Kidney capillary endothelial cell (primary cell): Measurements from ENCODE around the gene FBXW8.

Experiments used
- DNase-seq: peaks from one replicate; pipeline ENCODE4 v3.0.0-alpha.2; 2018; ENCODE audit warnings: low spot score

Gene FBXW8

DNA sequence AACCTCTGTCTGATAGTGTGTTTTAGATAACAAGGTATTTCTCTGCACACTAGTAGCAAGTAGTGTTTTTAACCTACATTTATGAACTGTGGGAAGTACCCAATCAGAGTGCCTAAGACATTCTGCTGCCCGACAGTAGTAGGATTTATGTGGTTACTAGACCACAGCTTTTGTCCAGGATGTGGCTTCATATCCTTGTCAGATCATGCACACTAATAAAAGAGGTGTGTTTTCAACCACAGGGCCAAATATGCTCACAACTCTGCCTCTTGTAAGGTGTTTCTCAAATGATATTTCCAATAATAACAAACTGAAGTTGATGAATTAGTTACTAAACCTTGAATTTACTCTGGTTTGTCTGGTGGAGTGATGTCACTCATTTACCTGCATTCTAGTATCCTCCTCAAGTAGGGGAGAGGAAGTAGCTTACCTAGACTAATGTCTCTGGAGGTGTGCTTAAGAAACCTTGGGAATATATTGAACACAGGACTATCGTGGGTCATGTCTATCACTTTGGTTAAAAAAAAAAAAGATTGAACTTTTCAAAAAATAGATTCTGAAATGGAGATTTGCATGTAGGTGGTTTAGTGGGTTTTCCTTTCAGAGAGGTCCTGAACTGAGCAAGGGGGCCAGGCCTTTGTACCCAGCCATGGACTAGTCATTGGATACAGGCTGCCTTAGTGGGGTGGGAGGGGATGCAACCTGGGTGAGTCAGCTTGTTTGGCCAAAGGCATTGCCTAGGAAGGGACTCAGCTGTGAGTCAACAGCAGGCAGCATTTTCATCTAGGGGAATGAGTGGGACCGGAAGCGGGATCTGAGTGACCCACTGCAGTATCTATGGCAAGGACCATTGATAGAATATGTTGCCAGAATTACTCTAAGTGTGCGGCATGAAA is 14.1 kb downstream of the FBXW8 start:
- peak; percentile 72 for DNase-seq

DNA sequence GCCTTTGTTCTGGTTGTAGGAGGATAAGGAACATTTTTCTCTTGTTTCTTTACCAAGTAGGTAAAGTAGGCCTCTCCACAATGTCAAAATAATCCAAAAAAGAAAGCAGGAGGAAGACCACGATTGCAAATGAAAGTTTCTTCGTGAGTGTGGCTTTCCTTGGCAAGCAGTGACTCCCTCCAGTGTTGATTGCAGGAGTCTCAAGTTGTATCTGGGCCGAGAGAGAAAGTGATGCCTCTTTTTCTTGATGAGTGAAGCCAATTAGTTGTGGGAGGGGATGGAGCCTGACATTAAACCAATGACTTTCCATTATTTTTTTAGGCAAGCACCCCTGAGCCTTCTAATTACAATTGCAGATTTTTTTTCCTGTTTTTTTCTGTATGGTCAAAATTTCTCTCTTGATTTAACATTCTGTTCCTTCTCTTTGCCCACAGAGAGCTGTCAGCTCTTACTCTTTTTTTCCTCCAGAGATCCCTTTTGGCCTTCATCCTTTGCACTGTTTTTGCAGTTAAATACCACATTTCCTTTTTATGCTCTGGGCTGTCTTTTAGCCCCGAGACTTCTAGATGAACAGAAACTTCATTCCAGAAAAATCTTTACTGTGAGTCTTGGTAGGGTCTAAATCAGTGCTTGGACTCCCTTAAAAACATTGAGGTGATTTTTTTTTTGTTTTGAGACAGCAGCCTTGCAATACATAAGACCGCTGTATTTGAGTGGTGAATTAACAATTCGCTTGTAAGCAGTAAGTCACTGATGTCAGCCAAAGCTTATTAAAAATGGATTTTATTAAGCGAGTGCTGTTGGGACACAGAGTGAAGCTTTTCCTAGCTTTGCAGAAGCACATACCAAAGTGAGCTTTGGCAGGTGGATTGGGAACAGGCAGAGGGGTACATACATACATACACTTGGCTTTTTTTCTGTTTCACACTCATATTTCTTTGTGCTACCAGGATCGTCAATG is 15.8 kb downstream of the FBXW8 start:
- DNase-seq = no peak

DNA sequence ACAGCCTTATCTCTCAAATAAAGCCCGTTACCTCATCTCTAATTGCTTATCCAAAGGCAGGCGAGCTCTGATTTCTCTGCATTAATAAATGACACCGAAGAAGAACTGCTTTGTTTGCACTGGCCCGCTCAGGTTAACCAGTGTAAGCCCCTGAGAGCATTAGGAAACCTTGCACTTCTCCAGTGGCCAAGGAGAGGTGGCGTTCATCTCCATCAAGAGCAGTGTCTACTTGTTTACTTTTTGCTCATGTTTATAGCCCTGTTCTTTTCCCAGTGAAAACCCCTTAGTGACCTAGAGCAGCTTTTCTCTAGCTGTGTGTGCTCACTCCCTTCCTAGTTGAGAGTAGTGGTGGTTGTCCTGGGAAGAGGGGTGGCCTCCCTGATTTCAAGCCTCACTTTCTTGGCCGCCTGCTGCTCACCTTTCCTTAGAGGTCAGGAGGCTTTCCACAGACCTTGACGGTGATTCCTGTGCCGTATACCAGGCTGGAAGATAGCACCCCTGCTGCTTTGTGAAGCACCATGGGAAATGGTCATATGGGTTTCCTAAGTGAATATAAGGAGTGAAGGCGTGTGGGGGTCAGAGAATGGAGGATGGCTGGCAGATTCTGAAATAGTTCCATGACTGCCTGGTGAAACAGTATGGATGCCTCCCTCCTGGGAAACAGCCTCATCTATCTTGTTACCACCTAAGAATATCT is 16.6 kb downstream of the FBXW8 start:
- DNase-seq = no peak

DNA sequence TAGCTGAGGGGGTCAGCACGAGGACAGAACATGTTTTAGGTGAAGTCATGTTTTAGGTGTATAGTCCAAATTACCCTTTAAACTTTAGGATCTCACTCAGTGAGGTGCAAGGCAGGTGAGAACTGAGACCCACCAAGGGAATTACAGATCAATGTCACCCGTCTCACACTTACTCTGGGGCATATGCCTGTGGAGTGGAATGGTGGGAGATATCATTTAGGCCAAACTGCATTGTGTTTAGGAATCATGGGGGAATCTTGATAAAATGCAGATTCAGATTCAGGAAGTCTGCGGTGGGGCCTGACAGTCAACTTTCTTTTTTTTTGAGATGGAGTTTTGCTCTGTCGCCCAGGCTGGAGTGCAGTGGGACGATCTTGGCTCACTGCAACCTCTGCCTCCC is 17.8 kb downstream of the FBXW8 start:
- no peak for DNase-seq

DNA sequence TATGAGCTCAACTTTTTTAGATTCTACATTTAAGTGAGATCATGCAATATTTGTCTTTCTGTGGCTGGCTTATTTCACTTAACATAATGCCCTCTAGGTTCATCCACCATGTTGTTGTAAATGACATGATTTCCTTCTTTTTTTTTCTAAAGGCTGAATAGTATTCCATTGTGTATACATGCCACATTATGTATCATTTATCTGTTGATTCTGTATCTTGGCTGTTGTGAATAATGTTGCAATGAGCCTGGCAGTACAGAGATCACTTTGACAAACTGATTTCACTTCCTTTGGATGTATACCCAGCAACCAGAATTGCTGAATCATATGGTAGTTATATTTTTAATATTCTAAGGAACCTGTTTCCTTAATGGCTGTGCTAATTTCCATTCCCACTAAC is 19.1 kb downstream of the FBXW8 start:
- no peak for DNase-seq

DNA sequence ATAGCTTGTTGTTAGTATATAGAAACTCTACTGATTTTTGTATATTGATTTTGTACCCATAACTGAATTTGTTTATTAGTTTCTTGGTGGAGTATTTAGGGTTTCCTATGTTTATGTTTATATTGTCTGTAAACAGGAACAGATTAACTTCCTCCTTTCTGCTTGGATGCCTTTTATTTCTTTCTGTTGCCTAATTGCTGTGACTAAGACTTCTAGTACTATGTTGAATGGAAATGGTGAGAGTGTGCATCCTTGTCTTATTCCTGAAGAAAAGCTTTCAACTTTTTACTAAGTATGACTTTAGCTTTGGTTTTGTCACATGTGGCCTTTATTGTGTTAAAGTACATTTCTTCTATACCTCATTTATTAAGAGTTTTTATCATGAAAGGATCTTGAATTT is 20.9 kb downstream of the FBXW8 start:
- DNase-seq = no peak

DNA sequence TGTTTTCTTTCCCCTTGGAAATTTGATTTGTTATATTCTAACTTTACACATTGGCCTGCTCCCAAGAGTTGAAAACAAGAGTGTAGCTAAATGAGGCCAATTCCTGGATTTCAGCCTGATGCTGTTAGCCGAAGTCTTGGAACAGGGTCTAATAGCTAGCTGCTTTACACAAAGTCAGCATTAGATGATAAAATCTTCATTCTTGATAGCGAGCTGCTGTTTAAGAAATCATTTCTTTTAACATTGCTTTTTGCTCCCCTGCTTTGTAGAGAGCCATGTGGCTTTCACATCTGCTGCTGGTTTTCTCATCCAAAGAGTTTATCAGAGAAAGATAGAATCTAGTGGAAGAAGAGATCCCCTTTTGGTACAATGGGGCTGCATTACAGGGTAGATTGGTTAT is 22.3 kb downstream of the FBXW8 start:
- DNase-seq = no peak

DNA sequence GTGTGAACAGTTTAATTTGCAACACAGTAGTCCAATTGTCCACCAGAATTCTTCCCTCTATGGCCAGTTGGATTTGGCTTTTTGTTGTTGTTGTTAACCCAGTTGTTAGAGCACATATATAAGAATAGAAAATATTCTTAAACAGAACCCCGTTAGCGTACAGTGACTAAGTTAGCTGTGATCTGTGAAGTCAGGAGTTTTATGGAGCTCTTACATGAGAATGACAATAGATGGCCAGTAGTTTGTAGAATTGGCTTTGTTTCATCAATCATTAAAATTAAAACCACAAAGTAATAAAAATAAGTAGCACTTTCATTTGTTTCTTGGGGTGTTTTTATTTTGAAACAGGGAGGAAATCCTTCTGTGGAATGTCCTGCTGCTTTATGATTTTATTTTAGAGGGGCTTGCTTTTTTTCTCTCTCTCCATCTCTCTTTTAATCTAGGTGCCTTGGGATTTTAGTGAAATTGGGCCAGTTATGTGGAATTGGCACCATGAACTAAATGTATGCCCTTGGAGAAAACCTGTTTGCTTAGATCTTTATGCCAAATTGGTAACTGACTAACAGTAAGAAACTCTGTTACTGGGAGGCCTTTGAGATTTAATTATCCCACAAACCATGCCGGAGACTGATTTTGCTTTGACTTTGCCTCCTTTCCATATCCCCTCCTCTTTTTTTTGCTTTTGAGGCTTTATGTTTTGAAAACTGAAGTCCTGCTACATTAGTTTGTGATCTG is 22.9 kb downstream of the FBXW8 start:
- no peak for DNase-seq

- DNase-seq = no peak
Measured at GRCh38 chr12:116934908-116935705, 24.4 kb downstream of the FBXW8 start.

- DNase-seq = no peak
Measured at GRCh38 chr12:116937640-116938039, 26.9 kb downstream of the FBXW8 start.

GRCh38 chr12:116939734-116940133 is 29.0 kb downstream of the FBXW8 start:
- DNase-seq = no peak

DNA sequence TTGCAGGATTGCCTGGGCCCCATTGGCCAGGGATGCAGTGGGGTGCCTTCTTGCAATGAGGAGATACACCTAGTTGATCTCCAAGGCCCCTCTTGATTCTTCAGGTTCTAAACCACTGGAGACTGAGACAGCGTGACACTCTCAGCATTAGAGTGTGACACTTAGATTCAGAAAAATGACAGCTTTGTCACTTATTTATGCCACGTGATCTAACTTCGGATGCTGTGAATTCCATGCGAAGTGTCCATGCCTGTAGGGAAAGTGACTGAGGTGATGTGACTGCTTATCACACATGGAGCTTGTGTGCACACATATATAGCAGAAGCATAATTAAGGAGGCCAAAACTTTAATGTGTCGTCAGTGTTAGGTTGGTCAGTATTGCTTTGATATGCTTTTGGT is 30.4 kb downstream of the FBXW8 start:
- no peak for DNase-seq

GRCh38 chr12:116943419-116944372 is 32.9 kb downstream of the FBXW8 start:
- no peak for DNase-seq

GRCh38 chr12:116945886-116946550 is 35.3 kb downstream of the FBXW8 start:
- DNase-seq = no peak

DNA sequence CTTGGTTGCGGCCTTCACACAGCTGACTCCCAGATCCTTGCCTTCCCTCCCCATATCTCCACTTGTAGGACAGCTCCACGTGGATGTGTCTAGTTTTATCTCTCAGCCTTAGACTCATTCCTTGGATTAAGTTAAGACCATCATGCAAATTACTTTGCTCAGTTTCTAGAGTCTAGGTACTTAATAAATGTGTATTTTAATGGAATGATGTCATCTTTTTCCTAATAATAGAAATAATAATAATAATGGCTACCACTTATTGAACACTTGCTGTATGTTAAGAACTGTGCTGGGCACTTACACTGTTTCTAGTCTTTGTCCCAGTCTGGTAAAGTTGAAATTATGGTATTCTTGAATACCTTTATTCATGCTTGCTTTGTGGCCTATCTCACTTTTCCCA is 37.5 kb downstream of the FBXW8 start:
- no peak for DNase-seq

DNA sequence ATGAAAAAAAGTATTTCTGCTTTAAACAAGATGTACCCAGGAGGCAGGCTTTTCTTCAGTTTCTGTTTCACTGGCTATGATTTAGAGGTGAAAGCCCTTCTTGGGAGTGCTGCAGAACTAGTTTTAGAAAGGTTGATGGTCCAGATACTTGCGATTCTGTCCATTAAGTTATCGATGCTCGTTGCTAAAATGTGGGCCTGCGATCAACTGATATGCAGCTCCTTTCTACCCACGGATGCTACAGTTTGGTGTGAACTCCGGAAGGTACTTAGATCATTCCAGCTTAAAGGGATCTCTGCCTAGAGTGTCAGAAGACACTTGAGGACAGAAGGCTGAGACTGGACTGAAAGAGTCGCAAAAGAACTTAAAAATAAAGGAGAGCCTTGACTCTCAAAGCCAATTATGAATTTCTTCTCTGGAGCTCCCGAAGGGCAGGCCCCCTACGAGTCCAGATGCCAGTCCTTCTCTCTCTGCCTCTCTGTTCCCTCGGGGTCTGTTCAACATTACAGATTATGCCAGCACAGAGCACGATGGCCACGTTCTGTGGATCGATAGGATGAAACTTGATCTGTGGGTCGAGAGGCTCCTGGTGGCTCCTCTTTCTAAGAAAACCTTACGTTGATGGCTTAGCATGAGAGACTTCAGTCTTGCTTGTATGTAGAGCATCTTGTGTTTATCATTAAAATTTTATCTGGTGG is 40.0 kb downstream of the FBXW8 start:
- DNase-seq = no peak

DNA sequence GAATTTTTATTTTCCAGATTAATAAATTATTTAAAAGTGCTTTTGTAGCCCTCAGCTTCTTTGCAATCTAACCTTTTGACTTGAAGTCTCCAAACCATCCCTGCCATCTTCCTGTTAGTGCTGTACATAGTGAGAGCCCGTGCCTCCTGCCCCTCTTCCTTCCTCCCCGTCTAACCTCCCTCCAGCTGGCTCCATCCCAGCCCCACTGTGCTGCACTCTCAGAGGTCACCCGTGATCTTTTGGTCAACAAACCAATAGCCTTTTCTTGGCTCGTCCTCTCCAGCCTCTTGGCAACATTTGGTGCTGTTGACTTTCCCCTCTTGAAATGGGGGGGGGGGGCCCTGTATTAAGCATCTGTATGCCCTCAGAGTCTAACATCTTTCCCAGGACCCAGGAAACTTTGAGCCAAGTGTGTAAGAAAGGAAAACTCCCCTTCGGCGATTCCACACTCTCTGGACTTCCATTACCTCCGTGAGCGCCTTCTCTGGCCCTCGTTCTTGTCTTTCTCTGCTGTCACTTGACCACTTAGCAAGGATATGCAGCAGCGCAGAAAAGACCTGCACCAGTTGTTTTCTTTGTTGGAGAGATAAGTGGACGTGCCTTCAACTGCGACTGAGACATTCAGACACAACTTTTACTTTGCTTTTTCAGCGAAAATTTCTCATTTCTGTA is 44.1 kb downstream of the FBXW8 start:
- DNase-seq = no peak
